Activated naive CD4-positive, alpha-beta T cell treated with anti-CD3 and anti-CD28 coated beads, Interleukin-2, amount 50 U/mL, for 24 hours (primary cell): ENCODE results near the gene SNAPC1.

Experiments
- H3K27ac Mint-ChIP-seq: one replicate; pipeline ENCODE4 v1.8.0; 2021; ENCODE audit warnings: mild to moderate bottlenecking, mixed read lengths
- H3K27me3 Mint-ChIP-seq: one replicate; pipeline ENCODE4 v1.8.0; 2021; ENCODE audit warnings: mixed read lengths
- H3K36me3 Mint-ChIP-seq: one replicate; pipeline ENCODE4 v1.8.0; 2021; ENCODE audit warnings: mixed read lengths
- H3K4me1 Mint-ChIP-seq: one replicate; pipeline ENCODE4 v1.8.0; 2021; ENCODE audit warnings: mixed read lengths
- H3K4me3 Mint-ChIP-seq: one replicate; pipeline ENCODE4 v1.8.0; 2021; ENCODE audit warnings: mild to moderate bottlenecking, mixed read lengths
- H3K9me3 Mint-ChIP-seq: one replicate; pipeline ENCODE4 v1.8.0; 2021; ENCODE audit warnings: mixed read lengths

SNAPC1 gene

GRCh38 chr14:61761959-61762786 lies at the start of gene SNAPC1:
SNAPC1 (plus strand) TSS chr14:61762420; CDS start chr14:61762461, 41 bp downstream.
- Mint-ChIP-seq H3K27ac (peak within 1 kb of the TSS; percentile 97), H3K4me3 (peak within 1 kb of the TSS; percentile 99), H3K9me3 (no peaks in the 10 kb centered on the region), H3K4me1 (peaks cover 50% of the 10 kb centered on the region), H3K36me3 (peaks cover 6% of the 10 kb centered on the region), H3K27me3 (no peaks in the 10 kb centered on the region)

- H3K27ac Mint-ChIP-seq, result peak overlapping the region; percentile 68
- no peaks in the 10 kb centered on the region for H3K36me3 Mint-ChIP-seq
- no peaks in the 10 kb centered on the region for H3K27me3 Mint-ChIP-seq
- no peaks in the 10 kb centered on the region for H3K9me3 Mint-ChIP-seq
- H3K4me3 Mint-ChIP-seq, result peak overlapping the region; percentile 47
- peaks cover 96% of the 10 kb centered on the region for H3K4me1 Mint-ChIP-seq
Observed at GRCh38 chr14:61713724-61714437, 48.3 kb upstream of the SNAPC1 start.

- Mint-ChIP-seq H3K36me3 (no peaks in the 10 kb centered on the region), H3K9me3 (no peaks in the 10 kb centered on the region), H3K4me3 (peak overlapping the region; percentile 57), H3K27me3 (no peaks in the 10 kb centered on the region), H3K4me1 (peaks cover 95% of the 10 kb centered on the region), H3K27ac (peak overlapping the region; percentile 79)
Observed at GRCh38 chr14:61716956-61717355, 45.3 kb upstream of the SNAPC1 start.

GRCh38 chr14:61718039-61718438 lies 44.2 kb upstream of the SNAPC1 start:
- no peaks in the 10 kb centered on the region for H3K36me3 Mint-ChIP-seq
- H3K9me3 Mint-ChIP-seq, result no peaks in the 10 kb centered on the region
- H3K4me1 Mint-ChIP-seq, result peaks cover 89% of the 10 kb centered on the region
- no peak overlapping the region for H3K27ac Mint-ChIP-seq
- no peak overlapping the region for H3K4me3 Mint-ChIP-seq
- no peaks in the 10 kb centered on the region for H3K27me3 Mint-ChIP-seq

DNA sequence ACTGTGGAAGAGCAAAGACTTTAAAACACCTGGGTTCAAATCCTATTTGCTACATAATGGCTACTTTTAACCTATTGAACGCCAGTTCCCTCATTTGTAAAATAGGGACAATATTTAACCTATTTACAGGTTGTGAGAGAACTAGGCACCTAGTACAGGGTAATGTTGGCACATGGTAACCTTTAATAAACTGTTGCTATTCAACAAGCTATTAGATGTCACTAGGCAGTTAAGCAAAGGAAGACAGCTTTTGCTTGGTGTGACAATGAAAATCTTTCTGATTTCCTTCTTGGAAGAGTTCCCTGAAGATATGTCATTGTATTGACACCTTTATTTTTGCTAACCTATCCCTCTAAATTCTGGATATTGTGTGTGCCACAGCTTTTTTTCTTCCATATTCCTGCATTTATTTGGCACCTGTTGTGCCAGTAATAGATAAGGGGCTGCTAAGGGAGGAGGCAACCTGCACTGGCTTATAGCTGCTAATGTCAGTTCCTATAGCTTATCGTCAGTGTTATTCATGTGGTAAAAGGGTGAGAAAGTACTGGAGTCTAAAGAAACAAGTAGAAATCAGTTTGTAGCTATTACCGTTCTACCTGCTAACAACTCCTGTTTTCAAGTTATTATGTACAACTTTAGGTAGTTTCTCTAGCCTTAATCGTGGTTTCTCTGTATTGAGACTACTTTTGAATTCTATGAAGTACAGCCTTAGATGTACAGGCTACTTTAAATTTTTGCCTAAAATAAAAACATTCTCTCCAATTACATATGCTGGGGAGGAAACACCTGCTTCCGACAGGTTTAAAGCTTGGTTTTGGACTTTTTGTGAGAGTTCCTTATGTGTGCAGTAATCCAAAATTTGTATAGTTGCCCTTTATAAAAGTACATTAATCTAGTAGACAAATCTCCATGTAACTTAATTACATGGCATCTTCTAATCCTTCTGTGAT lies 42.6 kb upstream of the SNAPC1 start:
- no peaks in the 10 kb centered on the region for H3K27me3 Mint-ChIP-seq
- H3K4me3 Mint-ChIP-seq, result peak overlapping the region; percentile 76

DNA sequence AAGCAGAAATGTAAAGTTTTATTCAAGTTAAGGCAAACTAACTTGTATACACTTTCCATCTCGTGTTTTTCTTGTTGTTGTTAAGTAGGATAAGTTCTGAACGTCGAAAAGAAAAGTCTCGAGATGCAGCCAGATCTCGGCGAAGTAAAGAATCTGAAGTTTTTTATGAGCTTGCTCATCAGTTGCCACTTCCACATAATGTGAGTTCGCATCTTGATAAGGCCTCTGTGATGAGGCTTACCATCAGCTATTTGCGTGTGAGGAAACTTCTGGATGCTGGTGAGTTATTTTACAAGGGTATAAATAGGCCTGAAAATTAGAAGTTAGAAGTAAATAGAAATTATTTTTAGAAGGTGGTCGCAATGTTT lies 41.9 kb upstream of the SNAPC1 start:
- H3K36me3 Mint-ChIP-seq, result peaks cover 13% of the 10 kb centered on the region
- peaks cover 86% of the 10 kb centered on the region for H3K4me1 Mint-ChIP-seq
- no peaks in the 10 kb centered on the region for H3K9me3 Mint-ChIP-seq
- H3K27ac Mint-ChIP-seq, result peak overlapping the region; percentile 96
- no peaks in the 10 kb centered on the region for H3K27me3 Mint-ChIP-seq
- peak overlapping the region; percentile 73 for H3K4me3 Mint-ChIP-seq

More for the DNA sequence above, 42.6 kb upstream of the SNAPC1 start:
- Mint-ChIP-seq H3K36me3 (peaks cover 8% of the 10 kb centered on the region), H3K4me1 (peaks cover 87% of the 10 kb centered on the region), H3K9me3 (no peaks in the 10 kb centered on the region), H3K27ac (peak overlapping the region; percentile 96)

DNA sequence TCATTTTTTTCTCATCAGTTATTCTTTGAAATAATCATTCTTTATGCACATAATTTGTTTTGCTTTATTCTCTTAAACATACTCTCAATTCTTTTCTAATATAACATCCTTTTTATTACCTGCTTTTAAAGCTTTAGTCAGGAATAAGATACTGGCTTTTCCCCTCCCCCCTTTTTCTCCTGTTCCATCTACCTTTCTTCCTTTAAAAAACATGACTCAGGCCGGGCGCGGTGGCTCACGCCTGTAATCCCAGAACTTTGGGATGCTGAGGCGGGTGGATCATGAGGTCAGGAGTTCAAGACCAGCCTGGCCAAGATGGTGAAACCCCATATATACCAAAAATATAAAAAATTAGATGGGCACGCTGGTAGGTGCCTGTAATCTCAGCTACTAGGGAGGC lies 41.5 kb upstream of the SNAPC1 start:
- Mint-ChIP-seq H3K36me3 (peaks cover 13% of the 10 kb centered on the region), H3K27ac (peak overlapping the region; percentile 27), H3K9me3 (no peaks in the 10 kb centered on the region), H3K27me3 (no peaks in the 10 kb centered on the region), H3K4me1 (peaks cover 84% of the 10 kb centered on the region), H3K4me3 (peak overlapping the region; percentile 73)

DNA sequence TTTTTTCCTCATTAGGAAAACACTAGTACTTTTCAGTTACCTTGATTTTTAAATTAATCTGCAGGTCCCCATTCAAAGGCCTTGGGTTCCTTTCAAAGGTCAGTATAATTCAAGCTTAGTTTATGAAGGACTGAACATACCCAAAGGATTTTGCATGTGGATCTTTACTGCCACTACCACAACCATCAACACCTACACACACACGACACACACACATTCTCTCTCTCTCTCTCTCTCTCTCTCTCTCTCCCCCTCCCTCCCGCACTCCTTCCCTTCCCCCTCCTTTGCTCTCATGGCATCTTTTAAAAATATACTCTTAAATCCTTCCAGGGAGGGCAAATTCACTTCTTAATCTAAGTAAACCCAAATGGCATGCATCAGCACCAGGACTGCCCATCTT lies 38.1 kb upstream of the SNAPC1 start:
- peaks cover 76% of the 10 kb centered on the region for H3K4me1 Mint-ChIP-seq

GRCh38 chr14:61726778-61727658 lies 35.2 kb upstream of the SNAPC1 start:
- peaks cover 70% of the 10 kb centered on the region for H3K4me1 Mint-ChIP-seq
- H3K4me3 Mint-ChIP-seq, result peak overlapping the region; percentile 8
- H3K9me3 Mint-ChIP-seq, result no peaks in the 10 kb centered on the region
- peak overlapping the region; percentile 73 for H3K27ac Mint-ChIP-seq
- no peaks in the 10 kb centered on the region for H3K27me3 Mint-ChIP-seq
- H3K36me3 Mint-ChIP-seq, result peaks cover 42% of the 10 kb centered on the region

More for the DNA sequence above, 38.1 kb upstream of the SNAPC1 start:
- no peaks in the 10 kb centered on the region for H3K27me3 Mint-ChIP-seq
- no peaks in the 10 kb centered on the region for H3K9me3 Mint-ChIP-seq
- peaks cover 31% of the 10 kb centered on the region for H3K36me3 Mint-ChIP-seq
- no peak overlapping the region for H3K4me3 Mint-ChIP-seq
- no peak overlapping the region for H3K27ac Mint-ChIP-seq

DNA sequence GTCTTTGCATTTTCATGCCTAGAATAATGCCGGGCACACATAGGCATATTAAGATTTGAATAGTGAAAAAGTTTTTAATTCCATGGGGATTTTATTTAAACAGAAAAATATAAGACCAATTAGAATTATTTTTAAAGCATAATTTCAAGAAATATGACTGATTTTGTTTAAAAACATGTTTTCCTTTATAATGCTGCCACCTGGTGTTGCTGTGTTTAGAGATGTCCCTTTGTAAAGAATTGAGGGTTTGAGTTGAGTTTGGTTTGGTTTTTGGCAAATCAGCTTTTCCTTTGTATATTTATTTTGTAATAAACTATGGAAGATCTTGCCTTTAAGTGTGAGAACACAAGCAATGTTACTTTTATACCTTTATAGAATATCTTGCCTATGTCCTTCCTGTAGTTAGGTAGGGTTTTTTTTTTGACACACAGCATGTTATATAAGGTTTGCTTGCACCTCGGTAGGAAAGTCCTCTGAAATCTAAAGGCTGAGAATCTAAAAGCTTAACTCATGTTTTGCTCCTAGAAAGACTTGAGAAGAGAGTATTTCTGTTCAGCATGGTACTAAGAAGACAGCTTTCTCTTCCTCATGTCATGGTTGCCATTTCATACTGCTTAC lies 31.4 kb upstream of the SNAPC1 start:
- Mint-ChIP-seq H3K27ac (peak overlapping the region; percentile 65), H3K4me1 (peaks cover 45% of the 10 kb centered on the region), H3K27me3 (no peaks in the 10 kb centered on the region), H3K9me3 (no peaks in the 10 kb centered on the region), H3K36me3 (peaks cover 43% of the 10 kb centered on the region), H3K4me3 (peak overlapping the region; percentile 4)

DNA sequence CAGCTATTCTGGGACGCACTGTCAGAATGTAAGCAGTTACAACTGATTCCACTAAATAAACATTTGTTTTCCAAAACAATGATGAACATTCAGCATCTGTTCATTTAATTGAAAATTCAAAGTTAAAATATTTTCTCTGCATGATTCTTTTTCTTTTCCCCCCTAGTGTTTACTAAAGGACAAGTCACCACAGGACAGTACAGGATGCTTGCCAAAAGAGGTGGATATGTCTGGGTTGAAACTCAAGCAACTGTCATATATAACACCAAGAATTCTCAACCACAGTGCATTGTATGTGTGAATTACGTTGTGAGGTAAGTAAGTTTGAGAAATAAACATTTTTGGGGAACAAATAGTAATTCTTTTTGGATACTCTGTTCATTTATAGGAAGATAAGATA lies 28.2 kb upstream of the SNAPC1 start:
- H3K4me1 Mint-ChIP-seq, result peaks cover 27% of the 10 kb centered on the region
- peaks cover 36% of the 10 kb centered on the region for H3K36me3 Mint-ChIP-seq
- no peaks in the 10 kb centered on the region for H3K9me3 Mint-ChIP-seq
- H3K27me3 Mint-ChIP-seq, result no peaks in the 10 kb centered on the region
- no peak overlapping the region for H3K4me3 Mint-ChIP-seq
- no peak overlapping the region for H3K27ac Mint-ChIP-seq

- no peak overlapping the region for H3K4me3 Mint-ChIP-seq
- no peaks in the 10 kb centered on the region for H3K27me3 Mint-ChIP-seq
- no peak overlapping the region for H3K27ac Mint-ChIP-seq
- H3K4me1 Mint-ChIP-seq, result peaks cover 7% of the 10 kb centered on the region
- H3K36me3 Mint-ChIP-seq, result peaks cover 31% of the 10 kb centered on the region
- H3K9me3 Mint-ChIP-seq, result no peaks in the 10 kb centered on the region
Observed at GRCh38 chr14:61736751-61737150, 25.5 kb upstream of the SNAPC1 start.

DNA sequence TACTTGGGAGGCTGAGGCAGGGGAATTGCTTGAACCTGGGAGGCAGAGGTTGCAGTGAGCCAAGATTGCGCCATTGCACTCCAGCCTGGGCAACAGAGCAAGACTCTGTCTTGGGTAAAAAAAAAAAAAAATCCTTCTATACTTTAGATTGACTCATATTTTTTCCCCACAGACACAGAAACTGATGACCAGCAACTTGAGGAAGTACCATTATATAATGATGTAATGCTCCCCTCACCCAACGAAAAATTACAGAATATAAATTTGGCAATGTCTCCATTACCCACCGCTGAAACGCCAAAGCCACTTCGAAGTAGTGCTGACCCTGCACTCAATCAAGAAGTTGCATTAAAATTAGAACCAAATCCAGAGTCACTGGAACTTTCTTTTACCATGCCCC lies 24.3 kb upstream of the SNAPC1 start:
- no peaks in the 10 kb centered on the region for H3K9me3 Mint-ChIP-seq
- peaks cover 31% of the 10 kb centered on the region for H3K36me3 Mint-ChIP-seq
- no peaks in the 10 kb centered on the region for H3K27me3 Mint-ChIP-seq
- H3K4me3 Mint-ChIP-seq, result no peak overlapping the region
- H3K4me1 Mint-ChIP-seq, result peaks cover 7% of the 10 kb centered on the region
- no peak overlapping the region for H3K27ac Mint-ChIP-seq

GRCh38 chr14:61739133-61739532 lies 23.1 kb upstream of the SNAPC1 start:
- peaks cover 7% of the 10 kb centered on the region for H3K4me1 Mint-ChIP-seq
- no peak overlapping the region for H3K27ac Mint-ChIP-seq
- H3K27me3 Mint-ChIP-seq, result no peaks in the 10 kb centered on the region
- H3K36me3 Mint-ChIP-seq, result peaks cover 27% of the 10 kb centered on the region
- H3K4me3 Mint-ChIP-seq, result no peak overlapping the region
- no peaks in the 10 kb centered on the region for H3K9me3 Mint-ChIP-seq
